Right ventricle myocardium inferior (tissue), 1 donor: ENCODE measurements around the gene BORCS6. TPM values are rescaled to one million over a fixed set of nuclear protein-coding genes. Genes with fewer than 3 reads are reported as not detected.
A peak's percentile ranks its signal among the peaks of the same experiment; 100 is the strongest.
"Not testable (repeated sequence)": the region's sequence is repeated elsewhere in the genome, so short reads cannot be mapped to it uniquely, and the experiment has no call there.

ENCODE experiments used
- ATAC-seq: fragments of 200-7000 bp; cut with Tn5 transposase; one replicate; pipeline ENCODE4 v1.9.1; 2020; ENCODE audit warnings: mild to moderate bottlenecking, moderate library complexity
- DNase-seq: peaks from one replicate; pipeline ENCODE4 v3.0.0; 2021; ENCODE audit errors: missing footprints
- intact Hi-C: fragments of 100-400 bp; cut with DNase I; formaldehyde crosslinking; loops from one replicate; pipeline ENCODE4 v1.11.0; 2022
- total RNA-seq: library from RNA; stranded (reverse); fragmentation: NEBNext Ultra II Directional; extraction: Animal tissue kit (Norgen Biotek cat#: 25700); gene quantifications from one replicate; pipeline ENCODE4 v1.2.1, GENCODE V29; 2021
- donor health status: DM: no; HTN: yes; CAD: no; lungs with severe emphysema.

BORCS6 gene
- total RNA-seq, 1 donor from 2014 or later = 9.2 TPM

DNA sequence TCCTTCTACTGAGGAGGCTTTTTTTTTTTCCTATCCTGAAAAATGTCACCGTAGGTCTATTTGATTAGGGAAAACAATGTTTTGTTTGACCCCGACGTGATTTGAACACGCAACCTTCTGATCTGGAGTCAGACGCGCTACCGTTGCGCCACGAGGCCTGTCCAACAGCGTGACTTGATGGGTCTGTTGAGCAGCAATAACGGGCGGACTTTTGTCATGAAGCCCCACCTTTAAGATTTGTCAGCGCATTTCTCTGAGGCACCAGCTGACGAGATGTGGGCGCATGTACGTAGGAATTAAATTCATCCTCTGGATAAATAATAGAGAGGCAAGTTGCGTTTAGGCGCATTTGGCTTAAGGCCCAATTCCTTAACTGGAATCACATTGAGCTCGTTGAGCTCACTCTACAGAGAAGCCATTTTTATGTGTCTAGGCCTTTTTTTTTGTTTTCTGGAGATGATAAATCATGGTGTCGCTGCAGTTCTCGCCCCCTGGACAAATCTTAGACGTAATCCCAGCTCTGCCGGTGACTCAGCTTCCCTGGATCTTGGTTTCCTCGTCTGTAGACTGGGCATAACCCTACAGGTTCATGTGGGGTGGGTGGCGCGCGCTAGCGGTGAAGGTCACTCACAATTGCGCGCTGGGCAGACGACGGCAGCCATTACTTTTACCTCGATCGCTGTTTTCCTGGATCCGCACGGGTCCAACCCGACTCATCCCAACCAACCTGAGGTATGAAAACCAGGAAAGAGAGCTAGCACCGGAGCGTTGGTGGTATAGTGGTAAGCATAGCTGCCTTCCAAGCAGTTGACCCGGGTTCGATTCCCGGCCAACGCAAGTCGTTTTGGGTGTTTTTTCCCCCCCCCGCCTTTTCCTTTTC lies 31.0 kb upstream of the BORCS6 start:
- intact Hi-C loops = loop anchor here (1.0 kb wide), 1 partner anchor 34 kb away; no protein-coding TSS in a partner anchor
- DNase-seq (peak; percentile 86), ATAC-seq (peak; percentile 79)

DNA sequence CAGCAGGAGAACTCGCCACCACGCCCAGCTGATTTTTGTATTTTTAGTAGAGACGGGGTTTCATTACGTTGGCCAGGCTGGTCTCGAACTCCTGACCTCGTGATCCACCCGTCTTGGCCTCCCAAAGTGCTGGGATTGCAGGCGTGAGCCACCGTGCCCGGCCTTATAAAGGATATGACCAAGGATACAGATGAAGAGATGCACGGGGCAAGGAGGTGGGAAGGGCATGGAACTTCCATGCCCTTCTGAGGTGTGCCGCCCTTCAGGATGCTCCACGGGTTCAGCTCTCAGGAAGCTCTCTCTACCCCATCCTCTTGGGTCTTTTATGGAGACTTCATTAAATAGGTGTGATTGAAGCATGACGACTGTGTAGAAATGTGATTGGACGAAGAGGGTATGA lies 24.0 kb upstream of the BORCS6 start:
- DNase-seq, intact Hi-C loops, ATAC-seq: not testable (repeated sequence)

DNA sequence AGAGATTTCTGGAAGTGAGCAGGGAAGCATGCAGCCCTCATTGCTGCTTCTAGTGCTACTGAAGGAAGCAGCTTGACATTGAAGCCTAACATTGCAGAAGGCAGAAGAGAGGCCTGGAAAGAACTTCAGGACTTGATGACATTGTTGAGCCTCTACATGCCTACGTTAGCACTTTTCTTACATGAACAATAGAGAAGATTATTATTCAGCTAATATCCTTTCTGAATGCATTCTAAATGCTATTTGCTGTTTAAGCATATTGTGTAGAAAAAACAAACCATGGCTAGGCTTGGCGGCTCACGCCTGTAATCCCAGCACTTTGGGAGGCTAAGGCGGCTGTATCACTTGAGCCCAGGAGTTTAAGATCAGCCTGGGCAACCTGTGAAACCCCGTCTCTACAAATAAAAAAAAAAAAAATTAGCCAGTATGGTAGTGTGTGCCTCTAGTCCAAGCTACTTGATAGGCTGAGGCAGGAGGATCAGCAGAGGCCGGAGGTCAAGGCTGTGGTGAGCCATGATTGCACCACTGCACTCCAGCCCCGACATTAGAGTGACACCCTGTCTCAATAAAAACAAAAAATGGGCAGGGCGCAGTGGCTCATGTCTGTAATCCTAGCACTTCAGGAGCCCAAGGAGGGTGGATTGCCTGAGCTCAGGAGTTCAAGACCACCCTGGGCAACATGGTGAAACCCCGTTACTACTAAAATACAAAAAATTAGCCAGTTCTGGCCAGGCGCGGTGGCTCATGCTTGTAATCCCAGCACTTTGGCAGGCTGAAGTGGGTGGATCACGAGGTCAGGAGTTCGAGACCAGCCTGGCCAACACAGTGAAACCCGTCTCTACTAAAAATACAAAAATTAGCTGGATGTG lies 22.6 kb upstream of the BORCS6 start:
- no peak for ATAC-seq
- intact Hi-C loops = no loop called here
- no peak for DNase-seq

DNA sequence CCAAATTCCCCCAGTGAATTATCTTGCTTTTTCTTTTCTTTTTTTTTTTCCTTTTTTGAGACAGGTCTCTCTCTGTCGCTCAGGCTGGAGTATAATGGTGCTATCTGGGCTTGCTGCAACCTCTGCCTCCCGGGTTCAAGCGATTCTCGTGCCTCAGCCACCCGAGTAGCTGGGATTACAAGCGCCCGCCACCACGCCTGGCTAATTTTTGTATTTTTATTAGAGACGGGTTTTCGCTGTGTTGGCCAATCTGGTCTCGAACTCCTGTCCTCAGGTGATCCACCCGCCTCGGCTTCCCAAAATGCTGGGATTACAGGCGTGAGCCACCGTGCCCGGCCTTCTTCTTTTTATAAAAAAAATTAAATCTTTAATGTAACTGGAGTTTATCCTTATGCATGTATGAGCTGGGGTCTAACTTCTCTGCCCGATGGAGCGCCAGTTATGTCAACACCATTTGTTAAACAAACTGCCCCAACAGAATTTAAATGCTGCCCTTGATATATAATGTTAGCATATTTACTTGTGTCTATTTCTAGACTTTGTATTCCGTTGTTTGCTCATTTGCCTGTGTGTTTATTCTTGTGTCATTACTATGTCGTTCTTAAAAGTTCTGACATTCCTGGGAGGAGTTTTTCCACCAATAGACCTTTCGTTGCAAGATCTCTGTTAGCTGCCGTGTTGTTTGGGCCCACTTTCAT lies 20.9 kb upstream of the BORCS6 start:
- intact Hi-C loops = no loop called here
- no peak for DNase-seq
- peak; percentile 29 for ATAC-seq

DNA sequence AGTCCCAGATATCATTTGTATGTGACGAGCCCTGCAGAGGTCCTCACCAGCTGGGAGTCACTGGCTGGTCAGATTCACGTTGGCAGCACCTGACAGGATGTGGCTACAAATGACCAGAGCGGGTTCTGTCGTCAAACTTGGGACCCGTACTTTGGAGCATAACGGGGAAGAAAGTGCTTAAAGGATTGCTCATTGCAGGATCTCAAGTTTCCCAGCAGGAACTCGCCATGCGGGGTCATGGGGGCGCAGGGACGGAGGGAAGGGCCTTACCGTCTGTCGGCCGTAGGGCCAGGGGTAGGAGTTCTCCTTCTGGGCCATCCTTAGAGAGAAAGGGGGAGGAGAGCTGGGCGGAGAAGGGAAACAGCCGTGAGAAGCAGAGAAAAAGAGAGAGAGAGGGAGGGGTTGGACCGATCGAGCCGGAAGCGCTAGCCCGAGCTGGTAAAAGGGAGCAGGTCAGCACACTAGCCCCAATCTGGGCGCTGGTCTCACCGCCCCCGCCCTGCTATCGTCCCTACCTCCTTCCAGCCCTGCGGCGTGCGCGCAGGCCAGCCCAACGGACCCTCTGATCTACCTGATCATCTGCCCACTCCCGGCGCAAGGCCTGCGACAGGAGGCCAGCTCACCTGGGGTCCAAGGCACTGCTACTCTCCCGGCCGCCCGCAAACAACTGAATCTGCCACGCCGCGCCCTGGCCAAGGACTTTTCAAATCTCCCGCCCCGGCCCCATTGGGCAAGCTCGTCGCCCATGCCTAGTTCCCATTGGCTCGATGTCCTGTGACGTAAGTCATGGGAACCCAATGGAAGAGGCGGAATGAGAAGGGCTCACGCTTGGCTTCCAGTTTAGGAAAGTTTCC lies 20.2 kb upstream of the BORCS6 start, which contains the start of gene AURKB:
Gene AURKB (minus strand): TSS at position 669 of the 854 bp plus-strand sequence. CDS start 351 bp downstream, at position 318.
- intact Hi-C loops = no loop called here
- DNase-seq (peak; percentile 94), ATAC-seq (peak; percentile 98)

DNA sequence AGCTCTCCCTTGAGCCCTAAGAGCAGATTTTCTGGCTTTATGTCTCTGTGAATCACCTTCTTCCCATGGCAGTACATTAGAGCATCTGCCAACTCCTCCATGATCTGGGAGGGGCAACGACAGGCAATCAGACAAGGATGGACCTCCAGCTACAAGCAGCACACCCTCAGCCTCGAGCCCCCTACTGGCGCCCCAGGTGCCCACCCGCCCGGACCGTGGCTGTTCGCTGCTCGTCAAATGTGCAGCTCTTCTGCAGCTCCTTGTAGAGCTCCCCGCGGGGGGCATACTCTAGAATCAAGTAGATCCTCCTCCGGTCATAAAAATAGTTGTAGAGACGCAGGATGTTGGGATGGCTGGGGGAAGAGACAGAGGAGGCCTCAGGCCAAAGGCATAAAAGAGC lies 16.6 kb upstream of the BORCS6 start:
- DNase-seq = no peak
- intact Hi-C loops = no loop called here
- no peak for ATAC-seq

DNA sequence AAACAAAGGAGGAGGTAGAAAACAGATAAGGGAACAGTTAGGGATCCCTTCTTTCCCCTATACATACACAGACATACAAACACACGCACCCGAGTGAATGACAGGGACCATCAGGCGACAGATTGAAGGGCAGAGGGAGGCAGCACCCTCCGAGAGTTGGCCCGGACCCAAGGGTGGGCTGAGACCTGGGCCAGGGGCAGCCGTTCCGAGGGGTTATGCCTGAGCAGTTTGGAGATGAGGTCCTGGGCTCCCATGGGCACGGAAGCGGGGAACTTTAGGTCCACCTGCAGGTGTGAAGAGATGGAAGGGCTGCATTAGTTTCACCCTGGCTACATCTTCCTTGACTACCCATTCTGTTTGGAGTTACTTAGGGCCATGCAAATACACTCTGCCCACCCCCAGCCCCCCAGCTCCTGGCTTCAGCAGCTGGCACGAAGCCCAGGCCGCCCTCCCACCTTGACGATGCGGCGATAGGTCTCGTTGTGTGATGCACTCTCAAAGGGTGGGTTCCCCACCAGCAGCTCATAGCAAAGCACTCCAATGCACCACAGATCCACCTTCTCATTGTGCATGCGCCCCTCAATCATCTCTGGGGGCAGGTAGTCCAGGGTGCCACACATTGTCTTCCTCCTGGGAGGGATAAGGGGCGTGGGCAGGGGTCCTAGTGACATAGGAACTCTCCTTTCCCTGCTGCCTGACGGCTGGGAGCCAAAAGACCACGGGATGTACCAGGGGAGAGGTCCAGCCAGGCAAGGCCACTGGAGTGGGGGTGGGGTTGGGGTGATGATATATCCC lies 15.0 kb upstream of the BORCS6 start:
- DNase-seq = no peak

DNA sequence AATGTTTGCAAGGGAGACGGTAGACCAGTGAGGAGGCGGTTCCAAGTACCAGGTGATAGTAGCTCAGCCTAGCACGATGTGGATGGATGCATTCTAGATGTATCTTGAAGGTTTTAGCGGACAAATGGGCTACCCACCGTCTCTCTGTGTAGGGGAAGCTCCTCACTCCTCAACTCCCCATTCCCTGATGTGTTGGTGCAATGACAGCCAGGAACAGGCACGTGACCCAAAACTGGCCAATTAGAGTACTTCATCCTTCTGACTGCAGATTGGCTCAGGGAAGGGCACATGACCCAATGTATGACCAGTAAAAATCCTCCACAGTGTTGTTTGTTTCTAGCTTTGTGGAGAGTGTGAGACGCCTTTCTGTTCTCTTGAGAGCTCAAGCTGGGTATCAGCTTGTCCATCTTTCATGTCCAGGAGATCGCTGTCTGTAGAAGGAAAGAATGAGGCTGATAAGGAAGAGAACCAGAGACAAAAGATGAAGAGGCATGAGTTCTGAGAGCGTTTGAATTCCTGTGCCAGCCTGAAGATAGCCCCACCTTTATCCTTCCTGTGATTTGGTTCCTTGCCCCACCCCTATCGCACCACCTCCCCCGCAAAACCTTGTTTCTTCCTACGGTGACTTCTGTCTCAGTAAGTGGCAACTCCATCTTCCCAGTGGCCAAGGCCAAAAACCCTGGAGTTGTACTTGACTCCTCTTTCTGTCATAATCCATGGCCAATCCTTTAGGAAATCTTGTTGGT lies 2.3 kb upstream of the BORCS6 start:
- intact Hi-C loops = no loop called here
- ATAC-seq = peak; percentile 64
- DNase-seq = peak; percentile 82

More for the DNA sequence above, 15.0 kb upstream of the BORCS6 start:
- no peak for ATAC-seq
- intact Hi-C loops = no loop called here

DNA sequence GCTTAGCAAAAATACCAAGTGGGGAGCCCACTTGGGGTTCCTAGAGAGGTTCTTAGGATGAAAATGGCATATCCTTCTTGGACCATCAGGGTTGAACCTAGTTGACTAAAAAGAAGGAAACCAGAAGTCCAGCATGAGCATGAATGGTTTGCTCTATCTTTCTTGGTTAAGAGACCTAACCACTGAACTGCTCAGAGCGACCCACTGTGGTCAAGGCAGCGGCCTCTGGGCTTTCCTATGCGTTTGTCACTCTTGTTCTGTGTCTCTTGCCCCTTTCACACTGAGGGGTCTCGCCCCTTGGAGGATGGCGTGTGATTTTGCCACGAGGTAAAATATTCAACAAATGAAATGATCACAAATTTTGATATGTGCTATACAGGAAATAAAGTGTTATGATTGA lies 526 bp upstream of the BORCS6 start:
- intact Hi-C loops = no loop called here
- ATAC-seq (no peak), DNase-seq (no peak)

DNA sequence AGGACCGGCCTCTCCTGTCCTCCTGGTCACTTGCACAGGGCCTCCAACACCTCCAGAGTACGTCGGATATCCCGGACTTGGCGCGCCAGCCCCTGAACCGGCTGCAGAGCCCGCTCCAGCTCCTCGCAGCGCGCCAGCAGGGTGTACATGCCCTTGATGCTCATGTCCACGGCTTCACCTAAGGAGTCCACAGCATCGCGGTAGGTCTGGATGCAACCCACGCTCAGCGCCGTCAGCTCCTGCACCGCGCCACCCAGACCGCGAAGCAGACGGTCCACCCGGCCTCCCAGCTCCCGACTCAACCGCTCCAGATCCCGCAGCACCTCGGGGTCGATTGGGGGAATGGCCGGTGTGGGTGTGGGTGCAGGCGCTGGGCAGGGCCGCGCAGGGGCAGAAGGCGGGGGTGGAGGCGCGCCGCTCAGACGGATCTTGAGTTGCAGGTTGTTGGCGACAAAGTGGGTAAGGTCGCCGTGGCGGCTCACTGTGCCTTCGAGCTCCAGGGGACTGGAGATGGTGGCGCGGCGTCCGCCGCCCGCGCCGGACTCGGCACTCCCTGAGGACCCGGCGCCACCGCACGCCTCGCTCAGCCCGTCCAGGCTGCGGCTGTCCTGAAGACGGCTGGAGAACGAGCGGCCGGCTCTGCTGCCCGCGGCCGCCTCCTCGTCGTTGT lies 804 bp downstream of the BORCS6 start:
- ATAC-seq (no peak), DNase-seq (peak; percentile 71)

DNA sequence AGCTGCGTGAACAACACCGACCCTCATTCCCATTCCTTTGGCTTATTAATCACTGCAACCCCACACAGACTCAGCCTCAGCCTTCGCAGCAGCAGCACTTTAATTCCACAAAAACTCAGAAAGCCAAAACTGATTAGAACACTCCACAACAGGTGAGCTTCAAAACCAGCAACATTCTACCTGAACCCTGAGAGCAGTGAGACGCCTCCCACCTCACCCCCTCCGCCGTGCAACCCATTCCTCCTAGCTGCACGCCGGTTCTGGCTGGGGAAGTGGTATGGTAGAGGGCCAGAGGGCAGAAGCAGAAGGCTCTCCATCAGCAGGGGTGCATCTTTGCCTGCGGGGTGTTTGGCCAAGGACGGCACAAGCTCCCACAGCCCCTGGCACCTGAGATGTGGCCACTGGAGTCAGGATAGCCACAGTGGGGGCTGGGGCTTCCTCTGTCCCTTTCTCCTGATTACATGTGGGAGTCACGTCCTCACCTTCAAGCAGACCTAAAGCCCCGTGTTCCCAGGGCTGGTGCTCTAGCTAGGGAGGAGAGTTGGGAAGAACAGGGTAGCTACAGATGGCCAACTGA lies 1.6 kb downstream of the BORCS6 start:
- DNase-seq = no peak
- no peak for ATAC-seq
- intact Hi-C loops = loop anchor here (5.0 kb wide), 1 partner anchor 109 kb away; the partner anchor contains the start of gene SLC25A35

More for the DNA sequence above, 804 bp downstream of the BORCS6 start:
- intact Hi-C loops = loop anchor here (5.0 kb wide), 1 partner anchor 108 kb away; the partner anchor contains the start of gene SLC25A35

DNA sequence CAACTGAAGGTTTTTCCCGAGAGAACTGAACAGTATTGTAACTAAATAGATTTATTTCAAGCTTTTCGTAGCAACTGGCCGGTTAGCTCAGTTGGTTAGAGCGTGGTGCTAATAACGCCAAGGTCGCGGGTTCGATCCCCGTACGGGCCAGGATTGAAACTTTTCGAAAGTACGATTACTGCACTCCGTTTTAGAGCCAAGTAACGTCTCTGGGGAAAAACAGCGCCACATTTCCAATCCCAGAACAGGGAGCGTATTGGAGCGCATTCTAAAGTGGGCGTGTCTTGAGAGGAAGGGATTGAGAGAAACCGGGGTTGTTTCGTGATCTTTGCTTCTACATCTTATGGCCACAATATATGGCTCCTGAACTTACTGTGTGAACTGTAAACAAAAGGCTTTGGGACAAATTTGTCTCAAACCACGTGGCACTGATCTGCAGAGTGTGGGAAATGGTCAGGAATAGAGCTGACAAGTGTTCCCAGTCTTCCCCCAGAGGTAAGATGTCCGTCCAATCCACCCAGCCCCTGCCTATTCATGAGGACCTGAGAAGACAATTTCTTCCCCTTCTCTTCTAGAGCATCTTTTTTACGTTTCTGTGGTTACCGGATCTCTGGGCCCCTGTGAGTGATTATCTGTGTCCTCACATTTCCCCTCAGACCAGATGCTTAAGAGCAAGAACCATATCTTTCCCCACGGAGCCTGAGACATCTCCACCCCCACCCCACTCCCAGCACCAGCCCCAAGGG lies 2.3 kb downstream of the BORCS6 start:
- intact Hi-C loops = loop anchor here (1.0 to 5.0 kb wide), 4 partner anchors 23 to 110 kb away; partner anchors contain the start of gene SLC25A35
- DNase-seq (peak; percentile 87), ATAC-seq (peak; percentile 60)

DNA sequence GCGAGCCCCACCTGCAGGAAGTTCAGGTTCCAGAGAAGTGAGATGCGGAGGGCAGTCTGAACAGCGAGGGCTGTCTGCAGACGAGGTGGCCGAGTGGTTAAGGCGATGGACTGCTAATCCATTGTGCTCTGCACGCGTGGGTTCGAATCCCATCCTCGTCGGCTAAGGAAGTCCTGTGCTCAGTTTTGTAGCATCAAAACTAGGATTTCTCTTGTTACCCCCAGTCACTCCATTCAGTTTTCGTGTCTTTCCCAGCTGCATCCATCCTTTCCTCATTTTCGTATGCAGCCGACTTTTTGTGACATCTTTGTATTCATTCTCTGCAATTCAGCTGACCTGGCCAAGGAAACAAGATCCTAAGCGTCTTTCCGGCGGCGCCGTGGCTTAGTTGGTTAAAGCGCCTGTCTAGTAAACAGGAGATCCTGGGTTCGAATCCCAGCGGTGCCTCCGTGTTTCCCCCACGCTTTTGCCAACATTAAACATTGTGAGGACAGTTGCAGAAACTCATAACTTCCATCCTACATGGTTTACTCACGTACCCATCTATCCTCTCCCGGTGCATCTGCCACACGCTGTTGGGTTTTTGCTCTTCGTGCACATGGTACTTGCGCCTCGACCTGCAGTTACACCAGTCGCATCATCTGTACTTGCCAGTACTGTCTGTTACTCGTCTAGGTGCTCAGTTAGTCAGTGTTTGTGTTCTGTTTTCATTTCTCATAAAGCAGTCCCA lies 3.0 kb downstream of the BORCS6 start:
- ATAC-seq (peak; percentile 77), DNase-seq (peak; percentile 93)
- intact Hi-C loops = loop anchor here (1.0 to 5.0 kb wide), 6 partner anchors 22 to 110 kb away; partner anchors contain the start of genes CTC1 and SLC25A35

DNA sequence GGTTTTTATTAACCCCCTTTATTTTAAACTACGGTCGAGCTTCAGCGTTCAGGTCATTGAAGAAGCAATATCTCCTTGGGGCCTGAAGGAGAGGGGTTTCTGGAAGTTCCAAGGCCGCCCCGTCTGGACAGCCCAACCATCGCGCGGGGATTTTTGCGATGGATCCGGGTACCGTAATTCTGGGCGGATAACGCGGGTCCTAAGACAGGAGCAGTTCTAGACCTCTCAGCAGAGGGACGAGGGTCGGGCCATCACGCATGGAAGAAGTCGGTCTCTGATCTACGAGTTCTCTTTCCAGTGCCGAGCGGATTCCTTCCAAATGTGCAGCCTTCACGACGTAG lies 3.6 kb downstream of the BORCS6 start:
- DNase-seq (no peak), ATAC-seq (no peak)
- intact Hi-C loops = loop anchor here (1.0 to 5.0 kb wide), 5 partner anchors 22 to 111 kb away; partner anchors contain the start of genes CTC1 and SLC25A35
